ENCODE data around the gene MGAT4B.
"Not testable (repeated sequence)": the region's sequence is repeated elsewhere in the genome, so short reads cannot be mapped to it uniquely, and the experiment has no call there.

The MGAT4B gene

GRCh38 chr5:179806250-179807048, at the start of gene MGAT4B:
MGAT4B (minus strand) TSS chr5:179806866; CDS start chr5:179806583, 283 bp downstream.
- DNase-seq, result peak; percentile 98

GRCh38 chr5:179854356-179854755, 47.7 kb upstream of the MGAT4B start:
- DNase-seq, result no peak

GRCh38 chr5:179852993-179853547, 46.4 kb upstream of the MGAT4B start:
- DNase-seq, result no peak

- DNase-seq, result no peak
Observed at GRCh38 chr5:179841621-179842020, 35.0 kb upstream of the MGAT4B start.

- DNase-seq, result no peak
Observed at GRCh38 chr5:179840766-179841165, 34.1 kb upstream of the MGAT4B start.

- DNase-seq, result no peak
Observed at GRCh38 chr5:179840321-179840720, 33.7 kb upstream of the MGAT4B start.

- DNase-seq, result no peak
Observed at GRCh38 chr5:179839328-179840256, 32.9 kb upstream of the MGAT4B start.

GRCh38 chr5:179837076-179838011, 30.7 kb upstream of the MGAT4B start:
- DNase-seq, result no peak

- no peak for DNase-seq
Observed at GRCh38 chr5:179836225-179837019, 29.8 kb upstream of the MGAT4B start.

GRCh38 chr5:179834871-179835270, 28.2 kb upstream of the MGAT4B start:
- not testable (repeated sequence) for DNase-seq

- no peak for DNase-seq
Observed at GRCh38 chr5:179834120-179834519, 27.5 kb upstream of the MGAT4B start.

GRCh38 chr5:179833709-179834070, 27.0 kb upstream of the MGAT4B start:
- no peak for DNase-seq

- DNase-seq, result no peak
Observed at GRCh38 chr5:179833056-179833708, 26.5 kb upstream of the MGAT4B start.

- no peak for DNase-seq
Observed at GRCh38 chr5:179832039-179832745, 25.5 kb upstream of the MGAT4B start.

GRCh38 chr5:179830818-179831468, 24.3 kb upstream of the MGAT4B start:
- DNase-seq, result no peak

- no peak for DNase-seq
Observed at GRCh38 chr5:179829732-179830435, 23.2 kb upstream of the MGAT4B start.

- no peak for DNase-seq
Observed at GRCh38 chr5:179828756-179829421, 22.2 kb upstream of the MGAT4B start.

- no peak for DNase-seq
Observed at GRCh38 chr5:179827680-179828079, 21.0 kb upstream of the MGAT4B start.
